Epithelial cell of esophagus (primary cell): ENCODE measurements around the gene MCM5.
"Not testable (repeated sequence)": the region's sequence is repeated elsewhere in the genome, so short reads cannot be mapped to it uniquely, and the experiment has no call there.

Experiments
- DNase-seq: peaks from one replicate; pipeline ENCODE4 v3.0.0; 2010; ENCODE audit warnings: low read depth
- H3K4me3 ChIP-seq: 2 replicates; pipeline ENCODE4 v1.5.1; 2011; ENCODE audit warnings: mild to moderate bottlenecking, low read length, control low read depth
- CTCF ChIP-seq: IDR thresholded peaks from 2 replicates; pipeline ENCODE4 v1.5.1; 2011; ENCODE audit warnings: low read depth, mild to moderate bottlenecking, low read length, control low read depth, inconsistent platforms; ENCODE audit not compliant: insufficient read depth; ENCODE audit errors: missing control alignments

The MCM5 gene

GRCh38 chr22:35394810-35395563 is 5.0 kb upstream of the MCM5 start:
- no peak for TF ChIP-seq CTCF
- H3K4me3 ChIP-seq = no peak overlapping the region
- DNase-seq = no peak

- DNase-seq, H3K4me3 ChIP-seq: not testable (repeated sequence)
Observed at GRCh38 chr22:35396622-35397021, 3.3 kb upstream of the MCM5 start.

GRCh38 chr22:35397095-35397904 is 2.6 kb upstream of the MCM5 start:
- TF ChIP-seq CTCF = no peak

DNA sequence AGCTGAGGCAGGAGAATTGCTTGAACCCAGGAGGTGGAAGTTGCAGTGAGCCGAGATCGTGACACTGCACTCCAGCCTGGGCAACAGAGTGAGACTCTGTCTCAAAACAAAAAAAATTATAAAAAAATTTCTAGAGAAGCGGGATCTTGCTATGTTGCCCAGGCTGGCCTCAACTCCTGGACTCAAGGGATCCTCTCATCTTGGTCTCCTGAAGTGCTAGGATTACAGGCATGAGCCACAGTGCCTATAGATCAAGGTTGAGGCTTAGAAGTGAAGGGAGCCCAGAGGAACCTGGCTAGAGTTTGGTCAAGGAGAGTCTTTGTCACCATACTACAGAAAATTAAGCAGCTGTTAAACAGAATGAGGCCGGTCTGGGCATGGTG is 1.4 kb upstream of the MCM5 start:
- no peak overlapping the region for H3K4me3 ChIP-seq
- no peak for TF ChIP-seq CTCF
- no peak for DNase-seq

More at GRCh38 chr22:35397095-35397904, 2.6 kb upstream of the MCM5 start:
- DNase-seq = no peak
- no peak overlapping the region for H3K4me3 ChIP-seq

- peak overlapping the region; percentile 89 for H3K4me3 ChIP-seq
- no peak for DNase-seq
- TF ChIP-seq CTCF = no peak
Observed at GRCh38 chr22:35399114-35399677, 744 bp upstream of the MCM5 start.

DNA sequence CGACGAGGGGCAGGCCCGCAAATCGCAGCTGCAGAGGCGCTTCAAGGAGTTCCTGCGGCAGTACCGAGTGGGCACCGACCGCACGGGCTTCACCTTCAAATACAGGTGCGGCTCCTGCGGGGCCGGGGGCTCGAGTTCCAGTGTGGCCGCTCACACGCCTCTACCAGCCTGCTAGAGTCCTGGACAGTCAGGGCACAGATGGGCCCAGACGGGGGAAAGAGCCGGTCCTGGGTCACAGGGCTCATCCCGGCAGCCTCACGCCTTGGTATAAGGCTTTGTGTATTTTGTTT is 506 bp downstream of the MCM5 start:
- no peak for TF ChIP-seq CTCF
- peak overlapping the region; percentile 89 for H3K4me3 ChIP-seq
- peak; percentile 9 for DNase-seq

DNA sequence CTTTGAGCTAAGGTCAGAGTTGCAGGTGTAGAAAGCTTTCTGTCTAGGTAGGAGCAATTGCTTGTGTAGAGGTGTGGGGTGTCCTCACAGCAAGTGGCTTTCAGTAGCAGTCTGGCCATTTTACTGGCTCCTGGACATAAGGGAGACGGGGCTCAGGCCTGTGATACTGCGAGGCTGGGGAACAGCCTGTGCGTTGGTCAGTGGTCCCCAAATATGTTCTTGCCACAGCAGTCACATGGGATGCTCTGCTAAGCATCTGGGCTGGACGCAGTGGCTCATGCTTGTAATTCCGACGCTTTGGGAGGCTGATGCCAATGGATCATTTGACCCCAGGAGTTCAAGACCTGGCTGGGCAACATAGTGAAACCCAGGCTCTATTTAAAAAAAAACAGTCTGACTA is 1.9 kb downstream of the MCM5 start:
- DNase-seq = no peak
- H3K4me3 ChIP-seq = no peak overlapping the region
- no peak for TF ChIP-seq CTCF
